ENCODE data around the gene IGFBP1.
"Not testable (repeated sequence)": the region's sequence is repeated elsewhere in the genome, so short reads cannot be mapped to it uniquely, and the experiment has no call there.

Gene IGFBP1

DNA sequence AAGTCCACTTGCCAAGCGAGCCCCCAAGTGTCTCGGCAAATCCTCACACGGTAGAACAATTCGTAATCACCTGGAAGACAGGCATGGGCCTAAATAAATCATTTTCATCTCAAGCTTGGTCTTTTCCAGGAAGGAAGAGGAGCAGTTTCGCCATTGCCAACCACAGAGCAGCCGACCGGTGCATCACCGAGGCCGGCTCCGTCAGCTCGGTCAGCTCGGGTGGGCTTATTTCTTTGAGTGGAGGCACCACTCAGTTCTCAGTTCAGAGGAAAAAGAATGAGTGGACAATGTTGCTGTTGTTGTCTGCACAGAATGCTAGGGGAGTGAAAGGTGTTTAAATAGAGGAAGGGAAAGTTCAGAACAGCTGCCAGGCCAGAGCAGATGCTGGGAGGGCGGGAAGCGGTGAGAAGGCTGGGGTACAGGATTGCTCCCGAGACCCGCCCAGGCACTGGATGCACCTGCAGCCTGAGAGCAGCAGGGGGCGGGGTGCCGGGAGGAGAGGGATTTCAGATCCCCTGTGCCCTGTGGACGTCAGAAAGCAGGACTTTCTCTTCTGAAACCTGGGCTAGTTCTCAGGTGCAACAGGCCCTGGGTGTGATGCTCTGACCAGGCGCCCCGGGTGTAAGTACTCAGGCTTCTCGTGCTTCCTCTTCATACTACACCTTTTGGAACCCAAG is 50.5 kb downstream of the IGFBP1 start:
- no peak for DNase-seq (ENCODE audit: low read depth)

DNA sequence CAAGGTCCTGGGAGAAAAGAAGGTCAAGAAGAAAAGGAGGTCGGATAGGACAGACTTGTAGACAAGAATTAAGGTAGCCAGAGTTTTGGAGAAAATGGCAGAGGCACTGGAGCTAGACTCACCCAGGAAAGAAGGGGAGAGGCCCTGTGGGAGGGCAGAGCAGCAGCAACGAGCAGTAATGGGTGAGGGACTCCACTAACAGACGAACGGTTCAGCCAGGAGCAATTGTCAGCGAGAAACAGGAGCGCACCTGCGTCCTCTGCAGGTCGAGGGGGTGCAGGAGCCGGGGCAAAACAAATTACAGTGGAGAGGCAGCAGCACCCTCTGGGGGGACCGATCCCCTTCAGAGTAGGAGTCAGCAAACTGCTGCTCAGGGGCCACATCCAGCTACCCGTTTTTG is 51.3 kb downstream of the IGFBP1 start:
- no peak for DNase-seq (ENCODE audit: low read depth)

DNA sequence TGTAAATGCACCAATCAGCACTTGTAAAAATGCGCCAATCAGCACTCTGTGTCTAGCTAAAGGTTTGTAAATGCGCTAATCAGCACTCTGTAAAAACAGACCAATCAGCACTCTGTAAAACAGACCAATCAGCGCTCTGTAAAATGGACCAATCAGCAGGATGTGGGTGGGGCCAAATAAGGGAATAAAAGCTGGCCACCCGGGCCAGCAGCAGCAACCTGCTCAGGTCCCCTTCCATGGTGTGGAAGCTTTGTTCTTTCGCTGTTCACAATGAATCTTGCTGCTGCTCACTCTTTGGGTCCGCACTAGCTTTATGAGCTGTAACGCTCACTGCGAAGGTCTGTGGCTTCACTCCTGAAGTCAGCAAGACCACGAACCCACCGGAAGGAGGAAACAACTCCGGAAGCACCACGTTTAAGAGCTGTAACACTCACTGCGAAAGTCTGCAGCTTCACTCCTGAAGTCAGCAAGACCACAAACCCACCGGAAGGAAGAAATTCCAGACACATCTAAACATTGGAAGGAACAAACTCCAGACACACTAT is 52.0 kb downstream of the IGFBP1 start:
- DNase-seq (ENCODE audit: low read depth), result not testable (repeated sequence)

DNA sequence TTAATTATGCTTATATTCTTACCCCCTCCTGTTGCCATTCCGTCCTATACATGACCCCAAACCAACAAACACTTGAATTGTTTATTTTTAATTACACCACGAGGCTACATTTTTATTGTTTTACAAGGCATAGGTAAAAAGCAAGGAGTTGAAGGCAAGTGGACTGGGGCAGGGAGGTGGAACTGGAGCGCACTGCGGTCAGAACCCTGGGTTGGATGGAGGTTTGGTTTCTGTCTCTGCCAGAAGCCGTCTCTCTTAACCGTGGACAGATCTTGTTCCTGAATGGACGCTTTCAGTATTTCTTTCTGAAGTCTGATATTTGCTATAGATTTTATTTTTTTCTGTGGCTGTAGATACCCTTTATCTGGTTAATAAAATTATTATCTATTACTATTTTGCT is 52.7 kb downstream of the IGFBP1 start:
- no peak for DNase-seq (ENCODE audit: low read depth)

Measured in EH (cell line).